Measurements from ENCODE around the gene MAN1C1. TPM values are rescaled to one million over a fixed set of nuclear protein-coding genes. Genes with fewer than 3 reads are reported as not detected.

MAN1C1 gene
- total RNA-seq, 4 donors from 2014 or later = 11.0 to 20.9 (median 15.9) TPM

DNA sequence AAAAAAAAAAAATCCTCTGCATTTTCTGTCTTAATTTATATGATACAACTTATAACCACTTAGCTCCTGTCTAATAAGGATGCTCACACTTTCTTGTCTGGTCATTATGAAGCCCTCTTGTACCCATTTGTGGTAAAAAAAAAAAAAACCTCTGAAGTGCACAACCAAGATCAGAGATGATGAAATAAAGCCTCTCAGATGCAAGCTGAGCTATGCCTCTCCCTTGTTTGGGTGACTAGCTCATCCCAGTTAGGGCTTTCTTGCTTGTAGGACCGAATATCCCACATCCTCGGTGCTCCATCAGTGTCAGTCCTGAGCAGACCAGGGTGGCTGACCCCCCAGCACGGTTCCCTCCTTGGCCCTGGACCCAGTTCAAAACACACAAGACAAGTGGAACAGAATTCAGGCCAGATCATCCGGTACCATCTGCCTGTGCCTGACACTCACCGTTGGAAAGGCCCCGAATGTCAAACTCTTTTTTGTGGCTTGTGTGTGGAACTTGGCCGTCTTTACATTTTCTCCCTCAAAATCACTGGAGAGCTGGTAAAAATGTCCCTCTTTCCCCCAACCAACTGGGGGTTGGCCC lies 177.1 kb downstream of the MAN1C1 start:
- TF ChIP-seq, protein P1, sequence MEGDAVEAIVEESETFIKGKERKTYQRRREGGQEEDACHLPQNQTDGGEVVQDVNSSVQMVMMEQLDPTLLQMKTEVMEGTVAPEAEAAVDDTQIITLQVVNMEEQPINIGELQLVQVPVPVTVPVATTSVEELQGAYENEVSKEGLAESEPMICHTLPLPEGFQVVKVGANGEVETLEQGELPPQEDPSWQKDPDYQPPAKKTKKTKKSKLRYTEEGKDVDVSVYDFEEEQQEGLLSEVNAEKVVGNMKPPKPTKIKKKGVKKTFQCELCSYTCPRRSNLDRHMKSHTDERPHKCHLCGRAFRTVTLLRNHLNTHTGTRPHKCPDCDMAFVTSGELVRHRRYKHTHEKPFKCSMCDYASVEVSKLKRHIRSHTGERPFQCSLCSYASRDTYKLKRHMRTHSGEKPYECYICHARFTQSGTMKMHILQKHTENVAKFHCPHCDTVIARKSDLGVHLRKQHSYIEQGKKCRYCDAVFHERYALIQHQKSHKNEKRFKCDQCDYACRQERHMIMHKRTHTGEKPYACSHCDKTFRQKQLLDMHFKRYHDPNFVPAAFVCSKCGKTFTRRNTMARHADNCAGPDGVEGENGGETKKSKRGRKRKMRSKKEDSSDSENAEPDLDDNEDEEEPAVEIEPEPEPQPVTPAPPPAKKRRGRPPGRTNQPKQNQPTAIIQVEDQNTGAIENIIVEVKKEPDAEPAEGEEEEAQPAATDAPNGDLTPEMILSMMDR (IDR thresholded peaks at IDR 0.05; ENCODE audit: low read depth) = no peak

DNA sequence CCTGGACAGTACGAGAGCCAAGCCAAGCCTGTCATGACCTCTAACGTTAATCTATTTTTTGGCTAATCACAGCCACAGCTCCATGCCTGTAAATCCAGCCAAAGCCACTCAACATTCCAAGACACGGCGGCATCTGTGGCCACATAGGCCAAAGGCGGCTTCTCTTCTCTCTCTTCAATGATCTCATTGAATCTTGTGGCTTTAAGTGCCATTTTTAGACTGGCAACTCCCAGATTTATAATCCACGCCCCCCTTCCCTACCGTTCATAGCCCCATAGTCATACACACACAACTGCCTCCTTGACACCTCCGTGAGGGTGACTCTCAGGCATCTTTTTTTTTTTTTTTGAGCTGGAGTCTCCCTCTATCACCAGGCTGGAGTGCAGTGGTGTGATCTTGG lies 177.7 kb downstream of the MAN1C1 start:
- TF ChIP-seq, protein P1 (IDR thresholded peaks at IDR 0.05; ENCODE audit: low read depth) = no peak

DNA sequence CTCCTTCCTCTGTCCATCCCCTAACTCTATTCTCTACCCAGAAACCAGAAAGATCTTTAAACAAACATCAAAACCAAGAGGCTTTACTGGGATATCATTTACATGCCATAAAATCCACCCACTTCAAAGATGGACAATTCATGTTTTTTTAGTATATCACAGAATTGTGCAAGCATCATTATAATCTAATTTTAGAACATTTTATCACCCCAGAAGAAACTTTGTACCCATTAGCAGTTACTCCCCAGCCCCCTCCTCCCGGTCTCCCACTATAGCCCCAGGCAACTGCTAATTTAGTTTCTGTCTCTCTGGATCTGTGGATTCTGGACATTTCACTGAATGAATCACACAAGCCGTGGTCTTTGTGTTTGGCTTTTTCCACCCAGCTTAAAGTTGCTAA lies 178.6 kb downstream of the MAN1C1 start:
- TF ChIP-seq, protein P1 (IDR thresholded peaks at IDR 0.05; ENCODE audit: low read depth) = no peak

DNA sequence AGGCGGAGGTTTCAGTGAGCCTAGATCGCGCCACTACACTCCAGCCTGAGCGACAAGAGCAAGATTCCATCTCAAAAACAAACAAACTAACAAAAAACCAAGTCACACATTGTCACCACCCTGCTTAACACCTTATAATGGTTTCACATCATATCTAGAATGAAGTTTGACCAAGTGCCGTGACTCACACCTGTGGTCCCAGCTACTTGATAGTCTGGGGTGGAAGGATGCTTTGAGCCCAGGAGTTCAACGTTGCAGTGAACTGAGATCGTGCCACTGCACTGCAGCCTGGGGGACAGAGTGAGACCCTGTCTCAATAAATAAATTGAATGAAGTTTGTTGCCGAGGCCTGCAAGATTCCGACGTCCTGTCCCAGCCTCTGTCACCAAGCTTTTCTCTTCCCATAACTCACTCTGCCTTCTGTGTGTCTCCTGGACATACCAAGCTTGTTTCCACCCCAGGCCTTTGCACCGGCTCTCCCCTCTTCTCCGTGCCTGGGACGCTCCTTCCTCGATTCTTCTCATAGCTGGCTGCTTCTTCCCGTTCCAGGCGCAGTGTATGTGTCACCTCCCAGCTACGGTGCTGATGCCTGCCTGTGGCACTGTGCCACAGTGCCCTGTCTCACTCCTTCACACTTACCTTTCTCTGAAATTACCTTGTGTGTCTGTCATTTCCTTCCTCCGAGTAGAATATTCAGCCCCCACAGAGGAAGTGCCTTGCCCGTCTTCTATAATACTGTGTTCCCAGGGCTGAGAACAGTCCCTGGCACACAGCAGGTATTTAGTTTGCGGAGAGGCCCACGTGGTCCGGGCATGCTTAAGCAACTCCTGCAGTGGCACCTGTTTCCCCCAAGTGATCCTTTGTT lies 179.6 kb downstream of the MAN1C1 start:
- TF ChIP-seq, protein P1 (IDR thresholded peaks at IDR 0.05; ENCODE audit: low read depth) = no peak

DNA sequence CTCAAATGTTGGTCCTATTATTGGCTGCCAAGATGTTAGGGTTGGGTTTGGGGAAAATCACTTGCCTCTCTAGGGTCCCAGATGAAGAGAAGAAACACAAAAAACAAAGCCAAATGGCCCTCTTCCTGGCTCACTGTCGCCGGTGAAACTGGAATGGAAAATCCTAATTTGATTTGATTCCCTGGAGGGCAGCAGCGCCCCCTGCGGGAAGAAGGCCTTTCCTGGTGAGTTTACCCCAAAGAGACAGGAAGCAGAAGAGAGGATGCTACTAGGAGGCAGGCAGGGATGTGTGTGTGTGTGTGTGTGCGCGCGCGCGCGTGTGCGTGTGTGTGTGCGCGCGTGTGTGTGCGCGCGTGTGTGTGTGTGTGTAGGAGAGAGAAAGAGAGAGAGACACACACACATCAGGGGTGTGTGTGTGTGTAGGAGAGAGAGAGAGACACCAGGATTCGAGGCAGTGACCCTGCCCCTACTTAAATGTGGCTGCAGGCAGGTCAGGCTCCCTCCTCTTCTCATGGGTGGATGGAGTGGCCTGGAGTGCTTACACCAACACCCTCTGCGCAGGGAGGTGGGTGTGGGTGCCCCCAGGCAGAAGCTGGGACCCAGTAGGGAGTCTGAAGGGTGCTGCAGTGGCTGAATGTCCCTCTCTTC lies 180.3 kb downstream of the MAN1C1 start:
- TF ChIP-seq, protein P1 (IDR thresholded peaks at IDR 0.05; ENCODE audit: low read depth) = no peak

DNA sequence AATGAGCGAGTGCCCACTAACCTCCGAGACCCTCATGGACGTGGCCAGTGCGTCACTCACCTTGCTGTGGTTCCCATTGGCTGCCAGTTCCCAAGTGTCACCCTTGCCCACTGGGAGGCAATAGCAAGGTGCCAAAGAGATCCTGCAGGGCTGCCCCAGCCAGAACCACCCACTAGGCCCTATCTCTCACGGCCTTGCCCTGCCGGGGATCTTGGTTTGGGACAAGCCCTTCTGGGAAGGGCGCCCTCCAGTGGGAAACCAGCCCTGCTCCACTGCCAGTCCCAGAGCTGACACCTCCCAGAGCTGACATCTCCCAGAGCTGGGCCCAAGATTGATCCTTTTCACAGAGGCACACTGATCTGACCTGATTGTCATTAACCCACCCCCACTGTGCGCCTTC lies 181.3 kb downstream of the MAN1C1 start:
- TF ChIP-seq, protein P1 (IDR thresholded peaks at IDR 0.05; ENCODE audit: low read depth) = no peak

Data from subcutaneous adipose tissue (tissue), 4 donors.